GM15510 (cell line): ENCODE results near the gene LRBA.

ENCODE experiments used
- POLR2A ChIP-seq: IDR thresholded peaks from 3 replicates; pipeline ENCODE4 v1.6.1; 2011; ENCODE audit warnings: borderline replicate concordance; ENCODE audit not compliant: insufficient read length; ENCODE audit errors: extremely low read depth

Gene LRBA

GRCh38 chr4:150931796-150932195 lies 83.3 kb downstream of the LRBA start:
- TF ChIP-seq POLR2A, result no peak

GRCh38 chr4:150931005-150931404 lies 84.1 kb downstream of the LRBA start:
- TF ChIP-seq POLR2A, result no peak

- no peak for TF ChIP-seq POLR2A
Observed at GRCh38 chr4:150923945-150924344, 91.1 kb downstream of the LRBA start.

GRCh38 chr4:150911326-150911725 lies 103.8 kb downstream of the LRBA start:
- no peak for TF ChIP-seq POLR2A

GRCh38 chr4:150909116-150909515 lies 106.0 kb downstream of the LRBA start:
- TF ChIP-seq POLR2A, result no peak

GRCh38 chr4:150906987-150907633 lies 108.0 kb downstream of the LRBA start:
- TF ChIP-seq POLR2A, result no peak

GRCh38 chr4:150904671-150905070 lies 110.4 kb downstream of the LRBA start:
- TF ChIP-seq POLR2A, result no peak

GRCh38 chr4:150903603-150904002 lies 111.5 kb downstream of the LRBA start:
- no peak for TF ChIP-seq POLR2A

GRCh38 chr4:150896497-150896896 lies 118.6 kb downstream of the LRBA start:
- TF ChIP-seq POLR2A, result no peak

GRCh38 chr4:150890246-150890645 lies 124.8 kb downstream of the LRBA start:
- no peak for TF ChIP-seq POLR2A

GRCh38 chr4:150889306-150889705 lies 125.8 kb downstream of the LRBA start:
- no peak for TF ChIP-seq POLR2A

- TF ChIP-seq POLR2A, result no peak
Observed at GRCh38 chr4:150888625-150889024, 126.5 kb downstream of the LRBA start.

GRCh38 chr4:150888217-150888616 lies 126.9 kb downstream of the LRBA start:
- TF ChIP-seq POLR2A, result no peak

GRCh38 chr4:150886597-150886996 lies 128.5 kb downstream of the LRBA start:
- no peak for TF ChIP-seq POLR2A

- TF ChIP-seq POLR2A, result no peak
Observed at GRCh38 chr4:150884625-150885024, 130.5 kb downstream of the LRBA start.

GRCh38 chr4:150875367-150875766 lies 139.7 kb downstream of the LRBA start:
- TF ChIP-seq POLR2A, result no peak
